ENCODE results near the gene CTNND2.

DNA sequence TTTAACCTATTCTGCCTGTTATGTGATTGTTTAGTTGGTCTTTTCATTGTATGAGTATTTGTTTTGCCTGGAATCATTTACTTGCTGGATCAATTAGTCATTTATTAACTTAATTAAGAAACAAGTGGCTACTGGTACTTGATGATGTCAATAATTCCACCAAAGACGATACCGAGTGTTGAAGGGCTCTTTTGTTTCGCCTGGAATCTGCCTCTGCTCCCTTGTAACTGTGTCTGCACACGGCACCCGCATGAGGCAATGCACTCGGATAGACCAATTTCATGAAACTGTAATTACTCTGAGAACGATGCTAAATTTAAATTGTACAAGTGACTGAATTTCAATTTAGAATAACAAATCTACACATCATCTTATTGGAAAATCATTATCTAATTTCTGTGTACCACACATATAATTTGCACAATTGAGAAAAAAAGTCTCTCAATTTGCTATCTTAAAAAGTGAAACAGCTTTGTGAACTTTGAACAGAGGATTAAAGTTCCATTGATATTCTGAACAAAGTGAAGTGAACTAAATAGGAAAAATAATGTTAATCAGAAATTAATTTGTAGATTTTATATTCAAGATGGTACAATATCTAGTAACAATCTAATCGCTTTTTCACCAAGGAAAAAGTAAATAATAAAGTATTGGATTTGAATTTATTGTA lies 143.2 kb downstream of the CTNND2 start:
- TF ChIP-seq, protein P1, sequence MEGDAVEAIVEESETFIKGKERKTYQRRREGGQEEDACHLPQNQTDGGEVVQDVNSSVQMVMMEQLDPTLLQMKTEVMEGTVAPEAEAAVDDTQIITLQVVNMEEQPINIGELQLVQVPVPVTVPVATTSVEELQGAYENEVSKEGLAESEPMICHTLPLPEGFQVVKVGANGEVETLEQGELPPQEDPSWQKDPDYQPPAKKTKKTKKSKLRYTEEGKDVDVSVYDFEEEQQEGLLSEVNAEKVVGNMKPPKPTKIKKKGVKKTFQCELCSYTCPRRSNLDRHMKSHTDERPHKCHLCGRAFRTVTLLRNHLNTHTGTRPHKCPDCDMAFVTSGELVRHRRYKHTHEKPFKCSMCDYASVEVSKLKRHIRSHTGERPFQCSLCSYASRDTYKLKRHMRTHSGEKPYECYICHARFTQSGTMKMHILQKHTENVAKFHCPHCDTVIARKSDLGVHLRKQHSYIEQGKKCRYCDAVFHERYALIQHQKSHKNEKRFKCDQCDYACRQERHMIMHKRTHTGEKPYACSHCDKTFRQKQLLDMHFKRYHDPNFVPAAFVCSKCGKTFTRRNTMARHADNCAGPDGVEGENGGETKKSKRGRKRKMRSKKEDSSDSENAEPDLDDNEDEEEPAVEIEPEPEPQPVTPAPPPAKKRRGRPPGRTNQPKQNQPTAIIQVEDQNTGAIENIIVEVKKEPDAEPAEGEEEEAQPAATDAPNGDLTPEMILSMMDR (IDR thresholded peaks at IDR 0.05) = no peak
- TF ChIP-seq EZH2 (IDR thresholded peaks at IDR 0.05) (no peak), EZH2phosphoT487 (IDR thresholded peaks at IDR 0.05) (no peak)
